Endothelial cell of umbilical vein (primary cell): Measurements from ENCODE around the gene PSMB2. TPM values are rescaled to one million over a fixed set of nuclear protein-coding genes. Genes with fewer than 3 reads are reported as not detected.

Source experiments
- BruUV-seq: library from RNA; stranded (reverse); fragments of 400-500 nt; replicated peaks from 2 replicates; lab custom pipeline; 2021; lab: Mats Ljungman, UMichigan
- CTCF ChIA-PET: fragments of 300-600, 350-600 bp; sonication (Branson Sonifier 250); formaldehyde crosslinking; loops from one replicate; lab custom pipeline; 2021; ENCODE audit warnings: antibody characterized with exemption, inconsistent platforms; lab: Charles Lee
- POLR2A ChIA-PET: fragments of 300-600, 350-600 bp; sonication (Branson Sonifier 250); formaldehyde crosslinking; loops from one replicate; lab custom pipeline; 2021; ENCODE audit warnings: antibody characterized with exemption, inconsistent platforms; lab: Charles Lee
- DNase-seq: peaks from one replicate; pipeline ENCODE4 v3.0.0-alpha.2; 2011; ENCODE audit warnings: low read depth, low spot score
- FAIRE-seq: peaks from 2 replicates; lab custom pipeline; 2011; peaks lifted over from hg19 to GRCh38; lab: Jason Lieb, UNC
- H2AFZ ChIP-seq: 2 replicates; pipeline ENCODE4 v1.6.0; 2012; ENCODE audit warnings: low read depth, low read length, control low read depth, inconsistent platforms
- H3K27ac ChIP-seq: 2 replicates; pipeline ENCODE4 v1.5.1; 2011; ENCODE audit warnings: low read depth, mild to moderate bottlenecking, control low read depth, low read length, moderate library complexity; ENCODE audit not compliant: insufficient read depth
- H3K27me3 ChIP-seq, 2 experiments: 2 replicates each; pipeline versions ENCODE4 v1.6.0 to v1.6.1; 2011; ENCODE audit warnings: low read length in 2 of 2, mixed read lengths in 1 of 2; ENCODE audit not compliant: control insufficient read depth in 2 of 2, insufficient read depth in 2 of 2
- H3K36me3 ChIP-seq, 2 experiments: 2 replicates in 1 of 2; 3 replicates in 1 of 2; pipeline ENCODE4 v1.5.1; 2011; ENCODE audit warnings: low read length in 2 of 2, mild to moderate bottlenecking in 1 of 2, moderate library complexity in 1 of 2; ENCODE audit not compliant: control insufficient read depth in 2 of 2, insufficient read depth in 2 of 2; ENCODE audit errors: extremely low read depth in 1 of 2
- H3K4me1 ChIP-seq: 3 replicates; pipeline ENCODE4 v1.5.1; 2011; ENCODE audit warnings: mild to moderate bottlenecking, low read length; ENCODE audit not compliant: control insufficient read depth, insufficient read depth; ENCODE audit errors: extremely low read depth
- H3K4me2 ChIP-seq: 2 replicates; pipeline ENCODE4 v1.6.1; 2011; ENCODE audit warnings: low read length, control low read depth, mixed read lengths; ENCODE audit not compliant: insufficient read depth
- H3K4me3 ChIP-seq, 3 experiments: fragments of 200-600 bp in 1 of 3; sonication (generic), shearing (Covaris generic) in 1 of 3; replicated peaks in 1 of 3; 2 replicates each; pipeline ENCODE4 v1.5.1; 2011 to 2016; ENCODE audit warnings: control low read depth in 3 of 3, low read length in 3 of 3, mild to moderate bottlenecking in 2 of 3, inconsistent platforms in 1 of 3, low read depth in 1 of 3, moderate library complexity in 1 of 3; ENCODE audit not compliant: insufficient read depth in 1 of 3
- H3K79me2 ChIP-seq: 2 replicates; pipeline ENCODE4 v1.6.0; 2012; ENCODE audit warnings: low read length, inconsistent platforms; ENCODE audit not compliant: control insufficient read depth, insufficient read depth
- H3K9ac ChIP-seq: replicated peaks from 2 replicates; pipeline ENCODE3; 2011; ENCODE audit warnings: low read length, control low read depth; ENCODE audit not compliant: insufficient read depth; ENCODE audit errors: extremely low read depth
- H3K9me1 ChIP-seq: replicated peaks from 3 replicates; pipeline ENCODE4 v1.6.0; 2011; ENCODE audit warnings: mild to moderate bottlenecking, low read length; ENCODE audit not compliant: control insufficient read depth, insufficient read depth; ENCODE audit errors: extremely low read depth
- H3K9me3 ChIP-seq: replicated peaks from 2 replicates; pipeline ENCODE4 v1.5.1; 2012; ENCODE audit warnings: low read length, inconsistent platforms; ENCODE audit not compliant: control insufficient read depth, insufficient read depth
- H4K20me1 ChIP-seq: replicated peaks from 2 replicates; pipeline ENCODE3; 2011; ENCODE audit warnings: mild to moderate bottlenecking, low read length; ENCODE audit not compliant: control insufficient read depth, insufficient read depth; ENCODE audit errors: extremely low read depth
- CTCF ChIP-seq, 2 donors: IDR thresholded peaks; 1 replicate in 1 of 2; 2 replicates in 1 of 2; pipeline ENCODE4 v1.5.1; 2011; ENCODE audit warnings: low read length in 2 of 2, mild to moderate bottlenecking in 2 of 2, moderate library complexity in 2 of 2, control low read depth in 1 of 2, inconsistent platforms in 1 of 2, low read depth in 1 of 2; ENCODE audit not compliant: insufficient read depth in 1 of 2; ENCODE audit errors: extremely low read depth in 1 of 2
- EZH2 ChIP-seq: IDR thresholded peaks from 2 replicates; pipeline ENCODE4 v1.6.1; 2012; ENCODE audit warnings: borderline replicate concordance, low read depth, mild to moderate bottlenecking, moderate library complexity, low read length, inconsistent platforms; ENCODE audit not compliant: severe bottlenecking
- FOS ChIP-seq: IDR thresholded peaks from 2 replicates; pipeline ENCODE4 v1.6.1; 2011; ENCODE audit warnings: mild to moderate bottlenecking, low read length, moderate library complexity, borderline replicate concordance; ENCODE audit not compliant: insufficient read depth
- GATA2 ChIP-seq: IDR thresholded peaks from 2 replicates; pipeline ENCODE4 v1.7.0; 2011; ENCODE audit warnings: low read depth, mild to moderate bottlenecking, moderate library complexity, mixed read lengths, low read length; ENCODE audit not compliant: insufficient read length, insufficient read depth
- JUN ChIP-seq: IDR thresholded peaks from 2 replicates; pipeline ENCODE4 v1.6.1; 2011; ENCODE audit warnings: borderline replicate concordance, low read depth; ENCODE audit not compliant: insufficient read length, insufficient read depth
- MAX ChIP-seq: IDR thresholded peaks from 2 replicates; pipeline ENCODE4 v1.6.1; 2011; ENCODE audit not compliant: insufficient read depth, insufficient read length
- MYC ChIP-seq: IDR thresholded peaks from one replicate; pipeline ENCODE4 v1.6.1; 2011; ENCODE audit warnings: mild to moderate bottlenecking, low read depth, low read length
- POLR2A ChIP-seq: IDR thresholded peaks from 2 replicates; pipeline ENCODE4 v1.6.1; 2012; ENCODE audit warnings: low read depth, mild to moderate bottlenecking, control low read depth, low read length
- POLR2AphosphoS5 ChIP-seq: IDR thresholded peaks from 2 replicates; pipeline ENCODE4 v1.6.1; 2012; ENCODE audit warnings: low read depth, mild to moderate bottlenecking, control low read depth, low read length, moderate library complexity; ENCODE audit not compliant: insufficient read depth
- dilution Hi-C: fragments of 300-500 bp; cut with MboI; formaldehyde crosslinking; loops from one replicate; pipeline ENCODE4 v1.15.0; 2019; ENCODE audit warnings: low sequenced_read_pairs; ENCODE audit not compliant: extremely low pct_ligation_motif_present
- intact Hi-C: fragments of 100-400 bp; cut with micrococcal nuclease; formaldehyde crosslinking; loops from one replicate; pipeline ENCODE4 v1.10.0; 2022
- polyA plus RNA-seq, 4 experiments: library from polyadenylated mRNA; depleted of rRNA in 3 of 4; stranded (reverse) in 3 of 4; unstranded in 1 of 4; fragments of >200 nt; gene quantifications; 2 replicates each; pipeline versions ENCODE4 v1.2.1 to v1.2.3, GENCODE V29; 2011 to 2012; ENCODE audit warnings: missing spikeins in 1 of 4
- total RNA-seq: library from RNA; stranded (reverse); gene quantifications from 2 replicates; pipeline ENCODE4 v1.2.3, GENCODE V29; 2021

Gene PSMB2
- total and polyA plus RNA-seq, 2 donors (not counting 3 experiments of a cell fraction or from before 2014, with no cell fraction given) = 93.6 to 118 TPM

GRCh38 chr1:35631396-35631795 lies 9.9 kb downstream of the PSMB2 start:
- H3K27ac ChIP-seq = no peak overlapping the region
- H3K36me3 ChIP-seq = peaks cover 12 to 27% of the 10 kb centered on the region in 2 experiments
- H3K9ac ChIP-seq = no peak overlapping the region
- BruUV-seq = no TSS peak
- no peaks in the 10 kb centered on the region for H3K9me3 ChIP-seq
- TF ChIP-seq POLR2AphosphoS5 (no peak), JUN (no peak), MAX (no peak), POLR2A (no peak), FOS (no peak), CTCF (IDR thresholded peaks at IDR 0.05; ENCODE audit: extremely low read depth in 1 of 2, insufficient read depth in 1 of 2, low read depth in 1 of 2, low read length in 2 of 2) (no peak), MYC (no peak), EZH2 (no peak), GATA2 (no peak)
- no peak overlapping the region for H3K4me3 ChIP-seq
- peaks cover 58% of the 10 kb centered on the region for H3K79me2 ChIP-seq
- no peaks in the 10 kb centered on the region for H3K4me1 ChIP-seq
- CTCF ChIA-PET = no interaction called here
- H4K20me1 ChIP-seq = no peaks in the 10 kb centered on the region
- POLR2A ChIA-PET = no interaction called here
- DNase-seq (no peak), FAIRE-seq (no peak)
- H3K4me2 ChIP-seq = no peak overlapping the region
- no peak overlapping the region for H2AFZ ChIP-seq
- intact Hi-C loops = no loop called here
- dilution Hi-C loops = loop anchor here (25.0 kb wide), 1 partner anchor 106 kb away; no protein-coding TSS in a partner anchor
- H3K9me1 ChIP-seq = no peaks in the 10 kb centered on the region
- H3K27me3 ChIP-seq = no peaks in the 10 kb centered on the region
